K562 treated with DMSO at 1 percent for 48 hours (cell line): ENCODE measurements around the gene BMF. TPM values are rescaled to one million over a fixed set of nuclear protein-coding genes. Genes with fewer than 3 reads are reported as not detected.

ENCODE experiments used
- total RNA-seq: library from RNA; unstranded; fragments of 300-600 nt; gene quantifications from 2 replicates; pipeline ENCODE4 v1.2.3, GENCODE V29; 2022; ENCODE audit warnings: low replicate concordance; ENCODE audit errors: extremely low read depth

Gene BMF
- total RNA-seq, result not detected in 2 replicates

GRCh38 chr15:40108855-40109735, at the start of gene BMF:
Gene BMF, minus strand, starts transcription at chr15:40108879. Its CDS starts 2,793 bp downstream, at chr15:40106086.

GRCh38 chr15:40038638-40039543, 69.8 kb downstream of the BMF start, which contains the start of gene SRP14:
Gene SRP14, minus strand, starts transcription at chr15:40039181. Its CDS starts 65 bp downstream, at chr15:40039116.

Other genes with a start within 250 kb of the BMF start
- not detected in 2 replicates for gene GPR176, start 188.6 kb downstream of the BMF start, total RNA-seq
- not detected in 2 replicates for gene EIF2AK4, start 174.8 kb downstream of the BMF start, total RNA-seq
- not detected in 2 replicates for gene SRP14, start 69.7 kb downstream of the BMF start, total RNA-seq
- gene BUB1B, start 52.2 kb upstream of the BMF start, total RNA-seq, result not detected in 2 replicates
- not detected in 2 replicates for gene PAK6, start 130.2 kb upstream of the BMF start, total RNA-seq
- not detected in 2 replicates for gene ANKRD63, start 174.2 kb upstream of the BMF start, total RNA-seq
- not detected in 2 replicates for gene PLCB2, start 199.1 kb upstream of the BMF start, total RNA-seq
- gene INAFM2, start 214.8 kb upstream of the BMF start, total RNA-seq, result not detected in 2 replicates
- gene CCDC9B, start 232.1 kb upstream of the BMF start, total RNA-seq, result not detected in 2 replicates
- gene PHGR1, start 242.2 kb upstream of the BMF start, total RNA-seq, result not detected in 2 replicates
- gene DISP2, start 249.3 kb upstream of the BMF start, total RNA-seq, result not detected in 2 replicates